GM18868 (cell line): Measurements from ENCODE around the gene EPHB1.
"Not testable (repeated sequence)": the region's sequence is repeated elsewhere in the genome, so short reads cannot be mapped to it uniquely, and the experiment has no call there.

Source experiments
- ATAC-seq: cut with Tn5 transposase; IDR thresholded peaks from one replicate; pipeline ENCODE4 v1.9.1; 2021; ENCODE audit warnings: mild to moderate bottlenecking, moderate library complexity; ENCODE audit not compliant: unreplicated experiment

Gene EPHB1

DNA sequence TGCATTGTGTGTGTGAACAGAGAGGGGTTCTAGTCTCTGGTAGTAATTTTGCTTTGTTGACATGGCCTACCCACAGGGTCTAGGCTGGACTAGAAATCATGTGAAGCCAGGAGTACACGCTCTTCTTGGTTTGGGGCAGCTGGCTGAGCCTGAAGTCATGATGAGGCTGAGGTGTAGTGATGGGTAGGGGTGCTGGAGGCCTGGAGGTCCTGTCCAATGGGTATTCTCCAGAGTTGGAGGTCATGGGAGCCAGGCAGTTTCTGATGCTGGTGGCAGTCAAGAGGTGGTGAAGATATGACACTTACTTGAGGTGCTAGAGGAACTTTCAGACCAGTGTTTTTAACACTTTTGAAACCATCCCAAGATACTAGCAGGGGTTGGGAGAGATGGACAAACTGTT, 18.5 kb upstream of the EPHB1 start:
- ATAC-seq: no peak

DNA sequence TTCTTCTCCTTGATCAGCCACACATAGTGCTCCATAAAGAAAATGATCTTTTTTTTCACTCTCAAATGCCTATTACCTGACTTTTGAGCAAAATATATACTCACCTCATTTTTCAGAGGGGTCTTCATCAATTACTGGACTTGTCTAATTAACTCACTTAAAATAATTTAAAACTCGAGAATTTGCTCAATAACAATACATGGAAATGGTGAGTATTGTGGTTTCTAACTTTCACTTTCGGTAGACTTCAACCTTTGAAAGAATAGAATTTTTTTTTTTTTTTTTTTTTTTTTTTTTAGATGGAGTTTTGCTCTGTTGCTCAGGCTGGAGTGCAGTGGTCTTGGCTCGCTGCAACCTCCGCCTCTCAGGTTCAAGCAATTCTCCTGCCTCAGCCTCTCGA, 17.7 kb upstream of the EPHB1 start:
- ATAC-seq: no peak

DNA sequence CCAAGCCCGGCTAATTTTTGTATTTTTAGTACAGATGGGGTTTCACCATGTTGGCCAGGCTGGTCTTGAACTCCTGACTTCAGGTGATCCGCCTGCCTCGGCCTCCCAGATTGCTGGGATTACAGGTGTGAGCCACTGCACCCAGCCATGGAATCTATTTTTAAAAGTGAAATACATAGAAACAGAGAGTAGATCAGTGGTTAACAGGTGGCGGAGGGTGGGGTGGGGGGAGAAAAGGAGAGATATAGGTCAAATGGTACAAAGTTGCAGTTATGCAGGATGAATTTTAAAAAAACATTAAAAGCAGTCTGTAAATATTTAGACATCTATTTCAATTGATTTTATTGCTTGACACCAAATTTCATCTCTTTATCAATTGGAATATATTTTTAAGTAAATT, 6.8 kb upstream of the EPHB1 start:
- not testable (repeated sequence) for ATAC-seq

DNA sequence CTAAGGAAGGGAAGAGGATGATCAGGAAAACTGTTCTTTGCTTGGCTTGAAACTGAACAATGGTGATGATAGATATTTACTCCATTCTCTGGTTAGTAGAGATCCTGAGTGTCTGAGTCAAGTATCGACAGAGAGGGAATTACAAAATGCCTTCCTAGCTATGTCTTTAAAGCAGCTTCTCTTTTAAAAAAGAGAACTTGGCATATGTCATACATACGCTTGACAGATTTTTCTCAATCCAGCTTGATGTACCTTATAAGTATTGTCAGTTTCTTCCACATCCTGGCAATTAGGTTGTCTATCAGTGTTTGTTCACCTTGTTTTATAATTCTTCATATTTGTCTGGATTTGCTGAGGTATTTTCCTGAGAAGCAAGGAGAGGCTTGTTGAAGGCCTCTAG, 5.0 kb upstream of the EPHB1 start:
- no peak for ATAC-seq

DNA sequence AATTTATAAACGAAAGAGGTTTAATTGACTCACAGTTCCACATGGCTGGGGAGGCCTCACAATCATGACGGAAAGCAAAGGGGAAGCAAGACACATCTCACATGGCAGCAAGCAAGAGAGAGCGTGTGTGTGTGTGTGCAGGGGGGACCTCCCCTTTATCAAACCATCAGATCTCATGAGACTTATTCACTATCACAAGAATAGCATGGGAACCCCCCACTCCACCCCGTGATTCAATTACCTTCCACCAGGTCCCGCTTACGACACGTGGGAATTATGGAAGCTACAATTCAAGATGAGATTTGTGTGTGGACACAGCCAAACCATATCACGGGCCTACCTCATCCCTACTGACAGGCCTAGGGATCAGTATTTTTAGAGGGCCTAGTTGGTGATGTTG, 3.1 kb upstream of the EPHB1 start:
- no peak for ATAC-seq

DNA sequence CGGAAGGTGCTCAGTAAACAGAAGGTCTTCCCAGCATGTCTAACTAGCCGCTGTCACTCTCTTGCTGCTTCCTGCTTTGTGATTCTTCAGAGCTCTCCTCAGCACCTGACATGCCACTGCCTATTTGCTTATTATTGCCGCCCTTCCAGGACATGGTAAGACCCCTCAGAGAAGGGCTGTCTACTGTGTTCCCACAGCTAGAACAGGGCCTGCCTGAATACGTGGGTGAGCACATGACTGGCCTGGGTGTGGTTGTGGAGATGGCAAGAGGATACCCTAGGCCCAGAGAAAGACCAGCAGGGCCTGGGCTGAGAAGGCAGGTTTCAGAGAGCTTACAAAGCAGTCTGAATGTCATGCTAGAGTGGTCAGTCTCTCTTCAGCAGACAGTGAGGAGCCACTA, 2.4 kb upstream of the EPHB1 start:
- no peak for ATAC-seq

DNA sequence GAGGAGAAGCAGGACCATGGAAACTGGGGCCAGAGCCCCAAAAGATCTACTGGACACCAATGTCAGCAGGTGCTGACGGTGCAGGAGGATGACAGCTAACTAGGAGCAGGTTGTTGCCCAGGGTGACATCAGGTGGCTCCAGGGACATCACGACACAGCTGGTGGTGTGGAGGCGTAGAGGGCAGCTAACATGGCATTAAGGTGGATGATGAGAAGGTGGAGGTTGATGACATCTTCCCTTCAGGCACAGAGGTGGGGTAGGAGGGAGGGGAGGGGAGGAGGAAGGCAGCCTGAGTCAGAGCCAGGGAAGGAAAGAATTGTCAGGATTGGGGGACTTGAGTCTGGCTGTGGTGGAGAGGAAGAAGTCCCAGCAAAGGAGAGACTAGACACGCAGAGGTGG, 1.5 kb upstream of the EPHB1 start:
- no peak for ATAC-seq

DNA sequence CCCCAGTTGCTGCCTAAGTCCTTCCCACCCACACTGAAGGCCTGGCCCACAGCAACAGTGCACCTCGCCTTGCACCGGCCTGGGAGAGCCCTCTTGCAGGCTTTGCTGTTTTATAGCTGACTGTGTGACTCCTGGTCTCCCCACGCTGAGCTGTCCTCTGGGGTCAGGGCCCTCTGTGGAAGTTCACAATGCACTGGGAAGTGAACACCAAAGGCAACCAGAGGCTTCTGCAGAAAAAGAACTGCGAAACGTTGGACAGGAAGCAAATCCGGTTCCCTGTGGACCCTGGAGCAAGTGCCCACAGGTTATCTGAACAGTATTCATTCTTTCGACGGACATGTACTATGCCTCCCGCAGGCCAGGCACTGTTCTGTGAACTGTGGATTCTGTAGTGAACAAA, 737 bp upstream of the EPHB1 start:
- ATAC-seq: no peak

DNA sequence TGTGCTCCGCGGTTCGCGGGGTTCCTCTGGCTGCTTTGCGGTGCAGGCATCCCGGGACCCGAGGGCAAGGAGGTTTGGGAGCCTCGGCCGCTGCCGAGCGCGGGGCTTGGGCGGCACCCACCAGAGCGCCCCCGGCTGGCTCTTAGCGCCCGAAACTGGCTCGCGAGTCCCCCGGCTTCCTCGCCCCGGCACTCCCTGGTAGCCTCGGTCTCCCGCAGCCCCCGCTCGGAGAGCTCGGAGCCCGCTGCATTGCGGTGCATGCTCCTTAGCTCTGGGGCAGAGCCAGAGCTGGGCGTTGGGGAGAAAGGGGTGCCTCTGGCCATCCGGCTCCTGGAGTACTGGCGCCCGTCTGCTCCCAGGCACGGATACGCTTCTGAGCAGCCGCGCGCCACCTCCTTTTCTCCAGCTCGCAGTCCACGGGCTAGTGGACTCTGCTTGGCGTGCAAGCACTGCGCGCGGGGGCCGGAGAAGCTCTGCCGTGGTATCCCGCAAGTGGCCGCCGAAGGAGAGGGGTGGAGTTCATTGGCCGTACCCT, 753 bp downstream of the EPHB1 start:
- ATAC-seq: no peak

DNA sequence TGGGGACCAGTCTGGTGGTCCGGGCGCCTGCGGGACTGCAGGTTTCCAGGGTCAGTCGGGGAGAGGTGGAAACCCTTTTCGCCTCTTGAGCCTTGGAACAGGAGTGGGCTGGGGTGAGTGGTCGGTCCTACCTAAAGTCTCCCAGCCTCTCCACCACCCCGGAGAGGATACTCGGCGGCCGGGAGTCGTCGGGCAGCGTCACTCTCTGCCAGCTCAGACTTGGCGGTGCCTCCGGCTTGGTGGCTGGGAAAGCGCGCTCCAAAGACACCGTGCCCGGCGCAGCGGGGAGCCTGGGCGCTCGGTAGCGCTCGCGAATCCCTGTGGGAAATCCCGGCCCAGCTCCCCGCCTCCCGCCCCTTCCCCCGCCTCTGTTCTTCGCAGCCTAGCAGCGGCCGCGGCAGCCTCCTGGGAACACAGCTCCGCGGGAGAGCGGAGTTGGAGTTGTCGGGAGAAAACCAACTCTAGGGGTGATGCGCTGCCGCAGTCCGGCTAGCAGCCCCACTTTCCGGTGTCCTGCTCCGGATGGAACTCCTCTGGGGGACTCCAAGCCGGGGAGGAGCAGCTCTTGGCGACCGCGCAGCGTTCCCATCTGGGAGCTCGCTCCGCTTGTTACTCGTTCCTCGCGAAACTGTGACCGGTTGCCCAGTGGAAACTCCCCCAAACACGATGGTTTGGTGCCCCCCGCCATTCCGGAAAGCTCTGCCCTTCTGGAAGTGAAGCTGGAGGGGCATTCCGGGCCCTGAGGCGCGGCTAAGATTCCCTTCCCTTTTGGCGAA, 1.4 kb downstream of the EPHB1 start:
- no peak for ATAC-seq

DNA sequence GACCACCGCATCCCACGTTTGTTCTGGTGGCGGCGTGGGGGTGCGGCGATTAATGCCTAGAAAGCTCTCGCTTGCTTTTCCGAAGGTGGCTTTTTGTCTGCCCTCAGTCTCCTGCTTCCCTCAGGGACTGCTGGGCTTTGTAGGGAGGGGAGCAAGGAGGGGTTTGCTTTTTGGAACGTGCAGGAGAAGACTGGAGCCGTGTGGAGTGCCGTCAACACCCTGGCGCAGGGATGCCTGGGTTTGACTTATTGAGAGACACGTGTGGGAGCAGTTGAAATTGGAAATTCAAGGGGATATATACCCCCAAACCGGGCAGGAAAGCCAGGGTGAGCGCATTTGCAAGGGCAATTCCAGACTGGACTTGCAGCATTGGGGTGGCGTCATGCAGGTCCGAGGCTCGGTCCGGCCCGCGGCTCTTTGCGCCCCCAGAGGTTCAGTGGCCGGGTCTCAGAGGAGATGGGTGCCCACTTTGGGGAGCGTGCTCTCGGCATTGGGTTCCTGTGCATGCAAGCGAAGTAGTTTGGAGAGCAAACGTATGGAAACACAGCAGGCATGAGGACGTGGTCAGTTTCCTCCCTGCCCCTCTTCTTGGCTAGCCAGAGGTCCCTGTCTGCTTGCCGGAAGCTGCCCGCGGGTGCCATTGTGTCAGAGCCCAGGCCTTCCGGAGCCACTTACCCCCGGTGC, 2.1 kb downstream of the EPHB1 start:
- ATAC-seq: no peak

DNA sequence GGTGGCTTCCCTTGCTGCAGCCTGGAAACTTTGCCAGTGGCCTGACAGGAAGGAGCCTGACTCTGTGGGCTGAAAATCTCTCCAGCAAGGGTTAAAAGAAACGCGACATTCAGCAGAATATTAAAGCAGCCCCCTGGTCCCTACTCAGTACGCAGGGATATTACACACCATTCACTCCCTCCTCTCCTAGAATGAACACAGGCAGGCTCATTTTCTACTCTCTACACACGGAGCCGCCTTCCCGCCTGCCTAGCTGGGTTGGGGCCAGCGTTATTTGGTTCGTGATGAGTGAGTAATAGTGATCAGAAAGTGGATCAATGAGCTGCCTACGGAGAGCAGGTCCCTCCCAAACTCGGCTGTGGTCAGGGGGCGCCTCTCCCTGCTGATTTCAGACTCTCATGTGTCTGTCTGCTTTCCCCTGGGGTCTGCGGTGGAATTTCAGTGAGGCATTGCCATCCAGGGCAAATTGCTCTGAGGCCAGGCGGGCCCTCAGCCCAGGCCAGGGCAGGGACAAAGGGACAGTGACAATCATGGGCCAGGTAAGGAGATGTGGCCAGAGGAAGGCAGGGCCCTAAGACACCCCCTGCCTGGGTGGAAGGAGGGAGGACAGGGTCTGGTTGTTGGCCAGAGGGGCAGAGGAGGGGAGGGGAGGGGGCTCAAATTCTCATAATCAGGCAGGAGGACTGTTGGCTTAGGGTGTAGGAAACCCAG, 2.8 kb downstream of the EPHB1 start:
- no peak for ATAC-seq

DNA sequence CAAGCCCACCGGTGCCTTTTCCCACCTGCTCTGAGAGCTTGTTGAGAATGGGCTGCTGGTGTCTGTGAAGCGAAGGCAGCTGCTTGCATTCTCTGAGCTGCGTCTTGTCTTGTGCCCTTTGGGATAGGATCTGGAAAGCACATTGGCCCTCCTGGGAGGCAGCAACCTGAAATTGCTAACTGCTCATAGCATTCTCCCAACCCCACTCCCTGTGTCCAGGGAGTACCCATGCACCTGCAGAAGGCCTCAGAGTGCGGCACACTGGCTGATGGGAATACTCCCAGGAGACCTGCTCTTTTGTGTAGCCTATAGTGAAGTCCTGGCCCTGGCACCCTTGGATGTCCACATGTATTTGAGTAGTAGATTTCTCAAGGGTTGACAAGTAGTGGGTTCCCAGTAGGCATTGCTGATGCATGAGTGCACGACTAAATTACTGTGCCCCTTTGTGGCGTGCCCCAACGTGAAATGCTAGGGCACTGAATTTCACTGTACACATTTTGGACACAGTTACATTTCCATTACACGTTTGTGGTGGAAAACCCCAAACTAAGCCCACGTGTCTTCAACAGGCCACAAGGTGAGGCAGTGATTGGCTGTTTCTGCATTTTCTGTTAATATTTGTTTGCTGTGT, 3.7 kb downstream of the EPHB1 start:
- no peak for ATAC-seq

DNA sequence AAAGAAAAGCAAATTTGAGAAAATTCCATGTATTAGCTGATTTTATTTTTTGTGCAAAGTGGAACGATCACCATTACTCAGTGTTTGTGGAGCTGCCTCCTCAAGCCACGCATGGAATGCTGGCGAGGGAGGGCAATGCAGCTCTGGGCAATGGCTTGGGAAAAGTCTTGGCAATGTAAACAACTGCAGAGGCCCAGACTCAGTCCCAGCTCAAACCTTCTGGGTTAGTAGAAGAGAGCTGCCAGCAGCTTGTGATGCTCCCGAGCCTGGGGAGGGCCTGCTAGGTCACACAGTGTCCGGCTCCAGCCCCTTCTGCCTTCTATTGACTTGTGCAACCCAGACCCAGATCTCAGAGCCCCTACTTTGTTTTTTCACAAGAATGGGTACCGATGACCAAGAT, 4.3 kb downstream of the EPHB1 start:
- no peak for ATAC-seq

DNA sequence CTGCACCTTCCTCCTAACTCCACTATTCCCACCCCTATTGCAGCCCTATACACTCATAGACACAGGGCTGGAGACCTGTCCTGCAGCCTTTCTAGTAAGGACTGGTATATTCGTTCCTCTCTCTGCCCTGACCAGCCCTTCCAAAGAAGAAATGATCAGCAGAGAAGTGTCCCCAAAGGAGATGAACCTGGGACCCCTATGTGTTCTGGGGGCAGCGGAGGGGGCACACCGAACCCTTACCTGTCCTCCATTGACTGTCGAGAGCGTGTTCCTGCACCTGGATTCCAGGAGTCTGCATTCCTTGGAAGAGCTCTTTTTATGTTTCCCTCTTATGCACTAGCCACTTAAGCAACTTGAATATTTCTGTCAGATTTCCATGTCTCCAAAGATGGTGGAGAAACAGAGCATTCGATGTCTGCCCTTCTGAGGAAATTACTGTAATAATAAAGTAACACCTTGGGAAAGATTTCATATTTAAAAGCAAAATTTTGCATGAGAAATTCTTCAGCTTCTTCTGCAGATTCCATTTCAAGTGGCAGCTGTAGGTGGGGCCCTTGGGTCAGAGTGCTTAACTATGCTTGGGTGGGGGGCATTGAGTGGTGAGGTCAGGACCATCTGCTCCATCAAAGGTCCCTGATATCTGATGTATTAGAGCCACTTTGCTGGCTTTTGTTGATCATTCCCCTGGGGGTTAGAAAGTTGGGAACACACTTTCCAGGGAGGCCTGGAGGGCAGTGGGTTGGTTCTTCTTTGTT, 6.3 kb downstream of the EPHB1 start:
- no peak for ATAC-seq

DNA sequence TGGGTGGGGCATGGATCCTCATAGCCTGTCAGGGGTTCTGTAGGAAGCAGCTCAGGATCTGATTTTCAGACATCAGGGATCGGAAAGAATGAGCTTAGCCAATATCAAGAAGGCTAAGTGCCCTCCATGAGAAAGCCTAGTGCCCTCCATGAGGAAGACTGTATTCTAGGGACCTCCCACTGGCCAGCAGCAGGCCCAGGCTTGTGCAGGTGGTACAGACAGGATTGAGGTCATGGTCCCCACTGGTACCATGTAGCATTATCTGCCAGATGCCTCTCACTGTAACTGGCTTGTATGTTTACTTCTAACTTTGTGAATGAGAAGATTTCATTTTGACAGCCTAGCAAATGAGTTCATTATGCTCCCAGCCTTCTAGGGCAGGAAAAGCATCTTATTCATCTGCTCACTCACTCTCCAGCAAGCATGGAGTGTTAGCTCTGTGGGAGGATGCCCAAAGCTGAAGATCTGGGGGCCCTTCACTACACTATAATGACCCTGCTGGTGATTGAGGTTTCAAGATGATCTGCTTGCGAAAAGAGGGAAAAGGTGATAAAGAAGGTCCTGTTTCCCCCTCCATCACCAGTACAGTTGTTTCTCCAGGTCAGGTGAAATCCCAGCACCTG, 7.5 kb downstream of the EPHB1 start:
- no peak for ATAC-seq

DNA sequence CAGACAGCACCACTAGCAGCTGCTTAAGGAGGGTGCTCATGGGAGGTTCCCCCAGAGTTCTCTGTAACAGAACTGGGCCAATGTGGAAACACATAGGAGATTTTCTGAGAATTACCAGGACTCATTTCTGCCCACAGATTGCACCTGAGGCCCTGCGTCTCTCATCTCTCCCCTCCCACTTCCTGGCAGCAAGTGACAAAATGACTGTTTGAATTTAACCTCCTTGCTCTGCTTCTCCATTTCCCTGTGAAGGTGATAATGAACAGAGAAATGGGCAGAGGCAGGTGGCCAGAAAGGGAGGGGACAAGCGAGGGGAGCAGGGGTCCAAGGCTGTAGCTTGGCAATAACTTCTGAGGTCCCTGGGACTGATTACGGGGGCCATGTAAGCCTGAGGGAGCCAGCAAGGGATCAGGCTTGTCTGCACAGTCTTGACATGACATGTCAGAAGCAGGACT, 8.0 kb downstream of the EPHB1 start:
- peak; percentile 75 for ATAC-seq

DNA sequence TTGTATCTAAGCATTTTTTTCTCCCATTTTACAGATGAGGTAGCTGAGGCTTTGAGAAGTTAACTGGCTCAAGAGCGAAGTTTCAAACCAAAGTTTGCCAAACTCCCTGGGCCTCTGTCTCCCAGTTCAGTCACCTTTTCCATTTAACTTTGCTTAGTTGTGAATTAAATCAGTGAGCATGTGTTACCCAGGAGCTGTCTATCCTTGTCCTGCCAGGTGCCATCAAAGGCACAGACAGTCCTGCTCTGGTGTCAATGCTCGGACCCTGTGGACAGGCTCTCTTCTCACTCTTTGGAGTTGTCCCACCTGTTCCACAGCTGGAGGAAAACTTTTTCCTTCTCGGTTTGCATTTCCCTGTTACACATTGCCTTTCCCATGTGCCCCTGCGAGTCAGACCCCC, 8.6 kb downstream of the EPHB1 start:
- ATAC-seq: no peak

DNA sequence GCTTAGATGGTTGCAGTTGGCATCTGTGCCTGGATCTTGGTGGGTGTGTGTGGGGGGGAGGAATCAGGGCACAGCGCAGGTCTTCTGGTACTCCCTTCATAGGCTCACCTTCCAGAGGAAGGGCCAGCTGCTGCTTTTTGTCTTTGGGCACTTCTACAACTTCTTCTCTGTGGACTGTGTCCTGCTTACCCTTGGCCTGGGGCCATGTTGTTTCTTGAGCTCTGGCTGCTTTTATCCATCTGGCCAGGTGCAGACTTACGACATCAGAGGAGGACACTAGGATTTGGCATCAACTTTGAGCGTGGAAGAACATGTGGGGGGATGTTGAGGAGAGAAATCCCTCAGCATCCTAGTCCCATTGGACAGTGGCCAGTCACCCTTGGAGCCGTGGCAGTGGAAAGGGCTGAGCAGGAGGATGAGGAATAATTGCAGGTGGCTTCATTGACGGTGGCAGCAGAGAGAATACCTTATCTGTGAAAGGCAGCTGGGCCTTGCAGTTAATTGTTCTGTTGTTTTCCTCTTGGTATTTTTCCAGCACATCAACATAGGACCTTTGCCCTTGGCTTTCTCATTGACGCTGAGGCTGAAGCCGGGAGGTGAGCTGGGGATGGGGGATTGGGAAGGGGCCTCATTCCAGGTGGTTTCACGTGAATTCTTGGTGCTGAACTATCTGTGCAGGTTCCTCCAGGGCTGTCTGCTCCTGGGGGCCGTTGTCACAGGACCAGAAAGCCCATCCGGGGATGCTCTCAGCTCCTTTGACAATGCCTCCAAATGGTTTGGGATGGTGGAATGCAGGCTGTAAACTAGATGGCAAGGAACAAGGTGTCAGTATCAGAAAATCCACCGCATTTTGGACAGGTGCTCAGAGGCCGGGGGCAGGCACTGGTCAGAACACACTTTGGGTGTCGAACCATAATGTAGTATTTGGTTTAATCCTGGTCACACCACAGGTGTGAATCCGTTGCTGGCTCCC, 9.7 kb downstream of the EPHB1 start:
- ATAC-seq: no peak
